ENCODE data around the gene ST8SIA6.

The ST8SIA6 gene

DNA sequence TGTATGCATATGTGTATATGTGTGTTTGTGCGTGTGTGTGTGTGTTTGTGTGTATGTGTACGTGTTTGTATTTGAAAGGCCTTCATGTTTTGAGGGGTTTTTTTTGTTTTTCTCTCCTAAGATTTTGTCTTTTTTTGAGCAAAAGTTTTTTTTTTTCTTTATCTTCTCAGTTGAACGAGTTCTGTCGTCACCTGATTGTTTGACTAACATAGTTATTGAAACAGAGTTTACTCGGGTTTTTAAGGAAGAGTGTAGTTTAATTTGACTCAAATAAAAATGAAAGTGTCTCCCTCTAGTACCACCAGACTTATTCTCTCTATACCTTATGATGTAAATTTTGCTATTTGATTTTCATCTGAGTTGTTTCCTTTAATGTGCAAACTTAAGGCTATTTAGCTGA, 73.5 kb downstream of the ST8SIA6 start:
- DNase-seq: no peak
- Mint-ChIP-seq H3K27ac (no peak overlapping the region), H3K27me3 (no peaks in the 10 kb centered on the region), H3K4me1 (no peaks in the 10 kb centered on the region), H3K36me3 (no peaks in the 10 kb centered on the region), H3K9me3 (no peaks in the 10 kb centered on the region), H3K4me3 (no peak overlapping the region)
- CTCF ChIA-PET: interaction anchor here (0.8 kb wide), 1 partner anchor 217 kb away, joined by 4 read pairs; no protein-coding TSS in a partner anchor

DNA sequence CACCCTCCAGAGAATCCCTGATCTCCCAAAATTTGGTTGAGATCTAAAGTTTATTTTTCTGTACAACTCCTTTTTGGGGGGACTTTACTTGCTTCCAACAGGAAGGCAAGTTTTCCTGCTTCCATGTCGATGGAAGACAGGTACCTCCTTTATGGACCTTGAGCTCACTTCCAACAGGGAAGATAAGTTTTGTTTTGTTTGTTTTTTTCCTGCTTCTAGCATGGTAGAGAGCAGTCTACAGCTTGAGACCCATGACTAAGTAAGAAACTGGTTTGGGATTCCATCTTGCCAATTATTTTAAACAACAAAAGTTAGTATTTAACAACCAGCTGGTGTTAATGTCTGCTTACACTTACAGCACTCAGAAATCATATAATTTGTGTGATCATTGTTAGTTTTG, 74.4 kb downstream of the ST8SIA6 start:
- DNase-seq: no peak
- H3K4me3 Mint-ChIP-seq: no peak overlapping the region
- CTCF ChIA-PET: interaction anchor here (0.8 kb wide), 1 partner anchor 218 kb away, joined by 4 read pairs; no protein-coding TSS in a partner anchor
- H3K36me3 Mint-ChIP-seq: no peaks in the 10 kb centered on the region
- no peaks in the 10 kb centered on the region for H3K27me3 Mint-ChIP-seq
- H3K9me3 Mint-ChIP-seq: no peaks in the 10 kb centered on the region
- H3K27ac Mint-ChIP-seq: no peak overlapping the region
- H3K4me1 Mint-ChIP-seq: no peaks in the 10 kb centered on the region

DNA sequence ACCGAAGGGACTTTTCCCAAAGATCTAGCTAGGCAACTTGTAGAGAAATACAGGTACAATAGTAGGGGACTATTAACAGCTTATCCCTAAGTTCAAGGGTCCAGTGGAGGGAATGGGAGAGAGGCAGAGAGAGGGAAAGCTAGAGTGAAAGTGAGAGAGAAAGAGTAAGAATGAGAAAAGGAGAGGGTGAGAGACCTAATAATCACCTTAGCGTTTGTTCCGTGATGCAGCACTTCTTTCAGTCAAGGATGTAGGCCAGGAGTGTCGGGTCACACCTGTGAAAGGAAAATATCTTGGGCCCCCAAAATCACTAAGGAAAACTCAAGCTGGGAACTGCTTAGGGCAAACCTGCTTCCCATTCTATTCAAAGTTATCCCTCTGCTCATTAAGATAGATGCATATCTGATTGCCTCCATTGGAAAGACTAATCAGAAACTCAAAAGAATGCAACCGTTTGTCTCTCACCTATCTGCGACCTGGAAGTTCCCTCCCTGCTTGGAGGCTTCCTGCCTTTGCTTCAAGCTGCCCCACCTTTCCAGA, 75.2 kb downstream of the ST8SIA6 start:
- no peaks in the 10 kb centered on the region for H3K36me3 Mint-ChIP-seq
- no peaks in the 10 kb centered on the region for H3K9me3 Mint-ChIP-seq
- H3K4me3 Mint-ChIP-seq: no peak overlapping the region
- no peak for DNase-seq
- H3K4me1 Mint-ChIP-seq: no peaks in the 10 kb centered on the region
- CTCF ChIA-PET: no interaction called here
- no peak overlapping the region for H3K27ac Mint-ChIP-seq
- H3K27me3 Mint-ChIP-seq: no peaks in the 10 kb centered on the region

DNA sequence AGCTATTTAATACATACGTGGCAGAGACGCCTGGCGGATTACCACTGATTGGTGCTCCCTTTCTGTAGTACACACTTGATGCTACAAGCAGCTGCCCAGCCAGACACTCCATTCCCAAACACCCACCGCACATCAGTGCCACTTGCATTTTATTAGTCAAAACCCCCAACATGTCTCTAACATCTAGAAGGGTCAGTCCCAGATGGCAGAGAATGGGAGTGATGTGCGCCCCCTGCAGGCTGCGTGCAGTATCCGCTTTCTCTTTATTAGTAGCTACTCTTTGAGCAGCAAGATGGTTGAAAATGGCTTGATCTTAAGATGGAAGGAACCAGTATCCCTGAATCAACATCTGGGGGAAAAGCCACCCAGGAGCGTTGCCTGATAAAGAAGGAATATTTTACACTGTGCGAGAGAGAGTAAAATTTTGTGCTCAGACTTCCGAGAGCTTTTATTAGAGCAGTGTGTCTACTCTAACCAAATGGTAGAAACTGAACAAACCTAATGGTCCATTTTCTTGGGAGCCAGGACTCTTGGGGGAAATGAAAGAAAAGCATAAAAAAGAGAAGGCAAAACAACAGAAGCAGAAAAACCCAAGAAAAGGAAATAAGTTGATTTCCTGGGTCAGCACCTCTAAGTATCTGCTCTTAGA, 78.3 kb downstream of the ST8SIA6 start:
- Mint-ChIP-seq H3K27ac (no peak overlapping the region), H3K9me3 (no peaks in the 10 kb centered on the region), H3K36me3 (no peaks in the 10 kb centered on the region), H3K4me1 (no peaks in the 10 kb centered on the region), H3K27me3 (no peaks in the 10 kb centered on the region), H3K4me3 (no peak overlapping the region)
- DNase-seq: peak; percentile 53
- CTCF ChIA-PET: interaction anchor here (0.6 to 3.1 kb wide), 13 partner anchors 10 to 547 kb away, joined by 3 to 12 read pairs (median 3); no protein-coding TSS in a partner anchor

DNA sequence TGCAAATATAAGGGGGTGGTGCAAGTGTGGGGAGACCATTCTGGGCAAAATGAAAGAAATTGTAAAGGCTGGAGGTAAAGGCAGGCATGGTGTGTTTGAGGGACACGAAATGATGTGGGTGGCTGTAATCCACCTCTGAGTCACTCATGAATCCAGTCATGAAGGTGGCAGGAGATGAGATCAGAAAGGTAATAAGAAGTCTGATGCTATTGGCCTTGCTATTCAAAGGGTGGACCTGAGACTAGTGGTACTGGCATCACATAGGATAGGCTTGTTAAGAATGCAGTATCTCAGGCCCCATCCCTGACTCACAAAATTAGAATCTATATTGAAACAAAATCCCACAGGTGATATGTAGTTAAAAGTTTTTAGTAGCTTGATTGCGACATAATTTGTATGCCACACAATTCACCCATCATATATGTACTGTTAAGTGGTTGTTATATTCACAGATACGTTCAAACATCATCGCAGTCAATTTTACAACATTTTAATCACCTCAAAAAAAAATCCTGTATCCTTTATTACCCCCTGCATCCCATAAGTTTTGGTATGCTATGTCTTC, 85.6 kb downstream of the ST8SIA6 start:
- Mint-ChIP-seq H3K36me3 (no peaks in the 10 kb centered on the region), H3K4me1 (no peaks in the 10 kb centered on the region), H3K4me3 (no peak overlapping the region), H3K27ac (no peak overlapping the region), H3K9me3 (peaks cover 2% of the 10 kb centered on the region), H3K27me3 (no peaks in the 10 kb centered on the region)
- no peak for DNase-seq
- CTCF ChIA-PET: no interaction called here

DNA sequence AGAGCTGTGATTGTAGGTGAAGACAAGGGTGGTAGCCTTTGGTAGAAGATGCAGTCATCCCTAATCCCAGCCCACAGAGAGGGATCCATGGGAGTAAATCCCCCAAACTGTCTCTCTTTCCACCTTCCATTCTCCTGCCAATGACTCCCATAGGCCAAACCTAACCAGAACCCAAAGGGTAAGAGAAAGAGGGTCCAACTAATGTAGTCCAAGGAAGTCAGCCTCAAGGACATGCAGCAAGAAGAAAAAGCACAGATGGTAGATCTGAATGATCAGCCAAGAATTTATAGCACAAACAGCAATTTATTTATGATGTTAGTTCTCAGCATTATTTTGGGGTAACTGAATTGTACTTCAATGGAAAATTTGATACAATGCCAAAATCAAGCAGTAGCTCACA, 87.7 kb downstream of the ST8SIA6 start:
- Mint-ChIP-seq H3K27ac (no peak overlapping the region), H3K36me3 (no peaks in the 10 kb centered on the region), H3K9me3 (peaks cover 2% of the 10 kb centered on the region), H3K4me1 (no peaks in the 10 kb centered on the region), H3K27me3 (no peaks in the 10 kb centered on the region), H3K4me3 (no peak overlapping the region)
- DNase-seq: no peak
- CTCF ChIA-PET: no interaction called here

DNA sequence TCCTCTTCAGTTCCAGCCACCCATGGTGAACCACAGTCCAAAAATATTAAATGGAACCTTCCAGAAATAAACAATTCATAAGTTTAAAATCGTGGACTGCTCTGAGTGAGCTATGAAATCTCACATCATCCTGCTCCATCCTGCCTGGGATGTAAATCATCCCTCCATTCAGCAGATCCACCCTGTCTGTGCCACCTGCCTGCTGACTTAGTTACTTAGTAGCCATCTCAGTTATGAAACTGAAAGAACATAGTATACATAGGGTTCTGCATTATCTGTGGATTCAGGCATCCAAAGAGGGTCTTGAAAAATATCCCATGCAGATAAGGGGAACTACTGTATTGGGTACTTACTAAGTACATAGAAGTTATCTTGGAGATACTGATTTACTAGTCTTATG, 89.0 kb downstream of the ST8SIA6 start:
- CTCF ChIA-PET: interaction anchor here (2.5 kb wide), 1 partner anchor 11 kb away, joined by 12 read pairs; no protein-coding TSS in a partner anchor
- no peak overlapping the region for H3K27ac Mint-ChIP-seq
- no peak for DNase-seq
- no peak overlapping the region for H3K4me3 Mint-ChIP-seq
- H3K27me3 Mint-ChIP-seq: peaks cover 4% of the 10 kb centered on the region
- no peaks in the 10 kb centered on the region for H3K4me1 Mint-ChIP-seq
- peaks cover 2% of the 10 kb centered on the region for H3K9me3 Mint-ChIP-seq
- no peaks in the 10 kb centered on the region for H3K36me3 Mint-ChIP-seq

DNA sequence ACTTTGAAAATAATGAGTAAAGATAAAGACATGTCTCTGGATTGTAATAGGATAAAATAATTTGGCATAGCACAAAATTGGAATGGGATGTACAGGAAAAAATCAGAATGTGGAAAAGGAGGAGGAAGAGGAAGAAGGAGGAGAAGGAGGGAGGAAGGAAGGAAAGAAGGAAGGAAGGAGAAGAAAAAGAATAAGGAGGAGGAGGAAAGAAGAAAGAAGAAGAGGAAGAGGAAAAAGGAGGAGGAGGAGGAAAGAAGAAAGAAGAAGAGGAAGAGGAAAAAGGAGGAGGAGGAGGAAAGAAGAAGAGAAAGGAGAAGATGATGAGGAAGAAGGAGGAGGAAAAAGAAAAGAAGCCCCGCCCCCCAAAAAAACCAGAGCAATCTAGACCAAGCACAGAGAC, 95.9 kb downstream of the ST8SIA6 start:
- Mint-ChIP-seq H3K27me3 (peaks cover 15% of the 10 kb centered on the region), H3K9me3 (no peaks in the 10 kb centered on the region), H3K36me3 (no peaks in the 10 kb centered on the region), H3K4me1 (no peaks in the 10 kb centered on the region), H3K27ac (no peak overlapping the region), H3K4me3 (no peak overlapping the region)
- no peak for DNase-seq
- CTCF ChIA-PET: no interaction called here

DNA sequence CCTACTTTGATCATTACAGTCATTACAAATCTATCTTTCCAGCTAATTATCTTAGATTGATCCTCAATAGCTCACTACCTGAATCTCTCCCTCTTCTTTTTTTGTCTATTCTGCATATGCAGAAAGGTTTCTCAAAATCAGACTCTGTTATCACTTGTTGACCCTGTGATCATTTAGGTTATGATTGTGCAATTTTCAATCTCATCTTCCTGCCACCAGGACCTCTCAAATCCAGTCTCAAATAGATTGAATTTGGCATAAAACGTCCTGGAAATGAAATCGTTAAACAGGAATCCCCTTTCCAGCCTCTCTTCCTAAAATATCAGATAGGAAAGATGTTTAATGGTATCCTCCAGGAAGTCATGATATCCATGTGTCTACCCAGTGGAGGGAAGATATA, 96.6 kb downstream of the ST8SIA6 start:
- Mint-ChIP-seq H3K4me3 (no peak overlapping the region), H3K4me1 (no peaks in the 10 kb centered on the region), H3K9me3 (no peaks in the 10 kb centered on the region), H3K27me3 (peaks cover 15% of the 10 kb centered on the region), H3K27ac (no peak overlapping the region), H3K36me3 (no peaks in the 10 kb centered on the region)
- CTCF ChIA-PET: no interaction called here
- DNase-seq: no peak

DNA sequence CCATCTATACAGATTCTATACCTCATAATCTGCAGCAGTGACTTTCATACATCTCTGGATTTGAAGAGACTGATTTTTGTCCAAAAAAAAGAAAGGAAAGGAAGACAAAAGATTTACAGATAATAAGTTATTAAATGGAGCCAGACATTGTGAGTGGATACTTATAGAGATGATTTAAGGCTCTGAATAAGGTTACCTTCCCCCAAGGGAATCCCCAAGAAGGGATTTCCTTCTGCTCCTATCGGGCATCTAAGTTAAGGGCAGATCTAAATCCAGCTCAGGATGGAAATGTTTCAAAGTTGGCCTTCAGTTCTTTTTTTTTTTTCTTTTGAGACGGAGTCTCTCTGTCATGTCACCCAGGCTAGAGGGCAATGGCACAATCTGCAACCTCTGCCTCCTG, 97.6 kb downstream of the ST8SIA6 start:
- peaks cover 15% of the 10 kb centered on the region for H3K27me3 Mint-ChIP-seq
- H3K27ac Mint-ChIP-seq: no peak overlapping the region
- H3K36me3 Mint-ChIP-seq: no peaks in the 10 kb centered on the region
- H3K4me1 Mint-ChIP-seq: no peaks in the 10 kb centered on the region
- H3K4me3 Mint-ChIP-seq: no peak overlapping the region
- no peaks in the 10 kb centered on the region for H3K9me3 Mint-ChIP-seq
- CTCF ChIA-PET: interaction anchor here (0.6 kb wide), 1 partner anchor 1453 kb away, joined by 3 read pairs; no protein-coding TSS in a partner anchor
- DNase-seq: no peak

DNA sequence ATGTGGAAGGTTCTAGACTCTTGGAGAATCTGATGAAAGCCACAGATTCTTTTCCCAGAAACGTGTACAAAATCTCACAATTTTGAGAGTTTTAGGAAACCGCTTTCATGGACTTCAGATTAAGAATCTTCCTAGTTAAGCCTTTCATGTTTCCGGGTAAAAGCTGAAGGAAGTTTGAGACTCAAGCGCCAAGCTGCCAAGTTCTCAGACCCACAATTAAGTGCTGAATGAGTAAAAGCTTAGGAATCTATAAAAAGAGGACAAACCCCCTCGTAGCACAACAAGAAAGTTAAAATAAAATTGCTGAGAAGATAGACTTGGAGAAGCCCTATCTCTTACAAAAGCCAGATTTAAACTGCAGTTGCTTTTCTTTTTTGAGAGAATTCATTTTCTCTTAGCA, 99.6 kb downstream of the ST8SIA6 start:
- CTCF ChIA-PET: no interaction called here
- H3K4me1 Mint-ChIP-seq: no peaks in the 10 kb centered on the region
- no peak overlapping the region for H3K27ac Mint-ChIP-seq
- DNase-seq: no peak
- H3K36me3 Mint-ChIP-seq: no peaks in the 10 kb centered on the region
- peaks cover 2% of the 10 kb centered on the region for H3K9me3 Mint-ChIP-seq
- no peak overlapping the region for H3K4me3 Mint-ChIP-seq
- H3K27me3 Mint-ChIP-seq: peaks cover 15% of the 10 kb centered on the region

DNA sequence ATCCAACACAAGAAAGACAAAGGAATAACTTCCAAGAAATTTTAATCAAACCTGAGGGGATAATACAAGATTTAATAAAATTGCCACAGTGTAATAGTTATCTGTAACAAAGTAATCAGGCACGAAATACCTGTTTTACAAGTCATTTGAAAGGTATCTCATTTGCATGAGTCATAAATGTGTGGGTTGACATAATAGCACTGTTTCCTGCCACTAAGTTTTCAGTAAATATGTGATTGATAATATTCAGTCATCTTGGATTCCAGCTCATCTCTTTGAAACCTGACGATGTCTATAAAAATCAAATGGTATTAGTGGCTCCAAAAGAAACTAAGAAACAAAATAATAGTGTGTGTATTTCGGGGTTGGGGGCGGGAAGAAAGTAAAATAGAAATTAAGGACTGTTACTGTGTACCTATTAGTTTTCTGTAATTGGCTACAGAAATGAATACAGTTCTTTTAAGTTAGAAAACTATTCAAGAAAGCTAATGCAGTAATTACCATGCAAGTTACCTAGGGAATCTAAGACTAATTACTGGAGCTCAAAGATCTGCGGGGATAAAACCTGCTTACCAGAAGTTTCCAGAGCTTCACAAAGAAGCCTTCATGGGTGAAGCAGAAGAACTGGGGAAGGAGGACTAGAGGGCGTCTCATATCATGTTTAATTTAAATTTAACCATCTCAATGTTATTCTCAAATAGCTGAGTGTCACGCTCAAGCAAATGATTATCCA, 100.7 kb downstream of the ST8SIA6 start:
- Mint-ChIP-seq H3K36me3 (no peaks in the 10 kb centered on the region), H3K27me3 (peaks cover 15% of the 10 kb centered on the region), H3K27ac (no peak overlapping the region), H3K4me1 (no peaks in the 10 kb centered on the region), H3K9me3 (peaks cover 2% of the 10 kb centered on the region), H3K4me3 (no peak overlapping the region)
- no peak for DNase-seq
- CTCF ChIA-PET: no interaction called here

DNA sequence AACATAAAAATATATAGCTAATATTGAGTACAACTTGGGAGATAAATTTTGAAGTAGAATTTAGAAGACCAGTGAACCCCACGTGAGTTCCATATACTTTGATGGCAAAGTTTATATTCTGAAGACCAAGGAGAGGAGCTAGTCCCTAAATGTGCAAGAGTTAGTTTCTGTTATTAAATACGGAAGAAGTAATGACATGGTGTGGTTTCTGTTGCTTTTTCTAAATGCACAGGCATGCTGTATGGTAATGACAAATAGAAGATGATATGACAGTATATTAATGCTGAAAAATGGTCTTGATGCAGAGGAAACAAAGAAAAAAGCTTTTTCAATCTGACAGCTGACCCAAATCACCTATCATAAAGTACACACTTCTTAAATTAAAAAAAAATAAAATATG, 101.8 kb downstream of the ST8SIA6 start:
- no peak overlapping the region for H3K4me3 Mint-ChIP-seq
- CTCF ChIA-PET: no interaction called here

DNA sequence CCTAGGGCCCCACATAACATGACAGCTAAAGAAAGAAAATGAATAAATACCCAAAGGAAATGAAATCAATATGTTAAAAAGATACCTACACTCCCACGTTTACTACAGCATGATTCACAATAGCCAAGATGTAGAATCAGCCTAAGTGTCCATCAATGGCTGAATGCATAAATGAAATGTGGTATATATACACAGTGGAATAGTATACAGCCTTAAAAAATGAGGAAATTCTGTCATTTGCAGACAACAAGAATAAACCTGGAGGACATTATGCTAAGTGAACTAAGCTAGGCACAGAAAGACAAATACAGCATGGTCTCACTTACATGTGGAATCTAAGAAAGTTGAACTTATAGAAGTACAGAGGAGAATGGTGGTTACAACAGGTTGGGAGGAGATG, 102.9 kb downstream of the ST8SIA6 start:
- CTCF ChIA-PET: interaction anchor here (0.8 kb wide), 1 partner anchor 634 kb away, joined by 3 read pairs; no protein-coding TSS in a partner anchor
- Mint-ChIP-seq H3K27me3 (peaks cover 3% of the 10 kb centered on the region), H3K27ac (no peak overlapping the region), H3K4me3 (no peak overlapping the region), H3K9me3 (peaks cover 2% of the 10 kb centered on the region), H3K4me1 (no peaks in the 10 kb centered on the region), H3K36me3 (no peaks in the 10 kb centered on the region)
- no peak for DNase-seq

More for the DNA sequence above, 101.8 kb downstream of the ST8SIA6 start:
- Mint-ChIP-seq H3K27ac (no peak overlapping the region), H3K9me3 (peaks cover 2% of the 10 kb centered on the region), H3K27me3 (peaks cover 6% of the 10 kb centered on the region), H3K4me1 (no peaks in the 10 kb centered on the region), H3K36me3 (no peaks in the 10 kb centered on the region)
- no peak for DNase-seq

Data from activated naive CD4-positive, alpha-beta T cell treated with anti-CD3 and anti-CD28 coated beads, Interleukin-2, amount 10 ng/mL, durations not matched to agents 7 days and 5 days (primary cell).